ENCODE measurements around the gene WNK1.
A peak's percentile ranks its signal among the peaks of the same experiment; 100 is the strongest.

DNA sequence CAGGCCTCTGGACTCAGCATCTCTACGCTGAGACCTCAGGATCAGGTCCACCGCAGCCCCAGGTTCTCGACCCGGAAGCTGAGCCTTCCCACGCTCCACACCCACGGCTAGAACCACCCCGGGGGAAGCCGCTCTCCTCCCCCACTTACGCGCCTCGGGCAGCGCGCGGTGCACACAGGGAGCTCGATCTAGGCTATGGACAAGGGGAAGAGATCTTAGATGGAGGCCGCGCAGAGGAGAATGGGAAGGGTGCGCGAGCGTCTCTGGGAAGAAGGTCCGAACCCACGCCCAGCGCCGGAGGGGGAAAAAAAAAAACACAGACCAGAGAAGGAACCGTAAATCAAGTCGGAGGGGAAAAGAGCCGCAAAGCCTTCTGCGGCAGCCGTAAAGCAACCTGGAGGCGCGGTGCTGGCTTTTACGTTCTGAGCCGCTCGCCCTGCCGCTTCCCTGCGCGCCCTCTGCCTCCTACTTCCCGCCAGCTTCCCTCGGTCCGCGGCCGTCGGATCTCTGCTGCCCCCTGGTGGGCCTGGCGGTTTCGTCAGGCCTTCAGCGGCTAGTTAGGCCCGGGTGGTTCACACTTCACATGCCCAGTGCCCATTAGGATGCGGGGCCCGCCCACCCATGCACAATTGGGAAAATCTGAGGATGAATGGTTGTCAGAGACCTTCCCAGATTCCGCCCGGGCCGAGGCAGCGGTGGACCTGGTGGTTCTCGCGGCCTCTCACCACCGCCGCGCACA, 197.2 kb downstream of the WNK1 start, which contains the start of gene RAD52:
- TF ChIP-seq CTCF (optimal IDR thresholded peaks at IDR 0.05 in 1 of 3, IDR thresholded peaks at IDR 0.05 in 1 of 3, conservative IDR thresholded peaks at IDR 0.05 in 1 of 3; ENCODE audit: extremely low read depth in 1 of 3, insufficient read depth in 2 of 3, low read length in 3 of 3) = peak; percentile 80 to 96 (median 91)
- no peak for TF ChIP-seq EZH2 (IDR thresholded peaks at IDR 0.05; ENCODE audit: low read length)

All from keratinocyte (primary cell).